ENCODE data around the gene COL26A1. TPM values are rescaled to one million over a fixed set of nuclear protein-coding genes. Genes with fewer than 3 reads are reported as not detected.

The COL26A1 gene
- total and polyA plus RNA-seq, 7 donors = 0.13 TPM; not detected in 6

DNA sequence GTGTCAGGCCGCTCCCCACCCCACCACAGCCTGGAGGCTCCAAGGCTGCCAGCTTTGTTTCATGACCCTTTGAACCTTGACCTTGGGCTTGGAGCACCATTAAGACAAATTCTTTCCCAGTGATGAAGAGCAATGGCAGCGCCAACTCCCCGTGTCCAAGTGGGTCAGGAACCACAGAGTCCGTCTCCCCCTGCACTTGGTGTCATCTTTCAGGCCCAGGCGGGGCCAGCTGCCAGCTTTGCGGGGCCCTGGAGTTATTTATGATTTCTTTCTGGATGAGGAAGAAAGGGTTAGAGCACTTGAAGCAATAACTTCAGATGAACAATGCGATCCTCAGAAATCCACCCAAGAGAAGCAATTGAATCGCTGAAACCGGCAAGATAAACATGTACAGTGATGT, 155.7 kb downstream of the COL26A1 start:
- 48 to 62% methylated on average over 9 of the region's 9 CpGs for WGBS, 2 donors
- H3K27ac ChIP-seq = no peak overlapping the region
- H3K27me3 ChIP-seq = peaks cover 0 to 17% (median 0%) of the 10 kb centered on the region in 3 donors
- intact Hi-C loops (cut with DNase I) = no loop called here
- DNase-seq = no peak
- H3K36me3 ChIP-seq = no peaks in the 10 kb centered on the region
- no peaks in the 10 kb centered on the region for H3K4me1 ChIP-seq
- H3K4me3 ChIP-seq = no peak overlapping the region
- TF ChIP-seq POLR2A (IDR thresholded peaks at IDR 0.05) (no peak), EP300 (IDR thresholded peaks at IDR 0.05) (no peak)
- TF ChIP-seq, protein P1, sequence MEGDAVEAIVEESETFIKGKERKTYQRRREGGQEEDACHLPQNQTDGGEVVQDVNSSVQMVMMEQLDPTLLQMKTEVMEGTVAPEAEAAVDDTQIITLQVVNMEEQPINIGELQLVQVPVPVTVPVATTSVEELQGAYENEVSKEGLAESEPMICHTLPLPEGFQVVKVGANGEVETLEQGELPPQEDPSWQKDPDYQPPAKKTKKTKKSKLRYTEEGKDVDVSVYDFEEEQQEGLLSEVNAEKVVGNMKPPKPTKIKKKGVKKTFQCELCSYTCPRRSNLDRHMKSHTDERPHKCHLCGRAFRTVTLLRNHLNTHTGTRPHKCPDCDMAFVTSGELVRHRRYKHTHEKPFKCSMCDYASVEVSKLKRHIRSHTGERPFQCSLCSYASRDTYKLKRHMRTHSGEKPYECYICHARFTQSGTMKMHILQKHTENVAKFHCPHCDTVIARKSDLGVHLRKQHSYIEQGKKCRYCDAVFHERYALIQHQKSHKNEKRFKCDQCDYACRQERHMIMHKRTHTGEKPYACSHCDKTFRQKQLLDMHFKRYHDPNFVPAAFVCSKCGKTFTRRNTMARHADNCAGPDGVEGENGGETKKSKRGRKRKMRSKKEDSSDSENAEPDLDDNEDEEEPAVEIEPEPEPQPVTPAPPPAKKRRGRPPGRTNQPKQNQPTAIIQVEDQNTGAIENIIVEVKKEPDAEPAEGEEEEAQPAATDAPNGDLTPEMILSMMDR (IDR thresholded peaks at IDR 0.05) = no peak
- H3K9me3 ChIP-seq = peaks cover 0 to 4% (median 0%) of the 10 kb centered on the region in 4 donors

DNA sequence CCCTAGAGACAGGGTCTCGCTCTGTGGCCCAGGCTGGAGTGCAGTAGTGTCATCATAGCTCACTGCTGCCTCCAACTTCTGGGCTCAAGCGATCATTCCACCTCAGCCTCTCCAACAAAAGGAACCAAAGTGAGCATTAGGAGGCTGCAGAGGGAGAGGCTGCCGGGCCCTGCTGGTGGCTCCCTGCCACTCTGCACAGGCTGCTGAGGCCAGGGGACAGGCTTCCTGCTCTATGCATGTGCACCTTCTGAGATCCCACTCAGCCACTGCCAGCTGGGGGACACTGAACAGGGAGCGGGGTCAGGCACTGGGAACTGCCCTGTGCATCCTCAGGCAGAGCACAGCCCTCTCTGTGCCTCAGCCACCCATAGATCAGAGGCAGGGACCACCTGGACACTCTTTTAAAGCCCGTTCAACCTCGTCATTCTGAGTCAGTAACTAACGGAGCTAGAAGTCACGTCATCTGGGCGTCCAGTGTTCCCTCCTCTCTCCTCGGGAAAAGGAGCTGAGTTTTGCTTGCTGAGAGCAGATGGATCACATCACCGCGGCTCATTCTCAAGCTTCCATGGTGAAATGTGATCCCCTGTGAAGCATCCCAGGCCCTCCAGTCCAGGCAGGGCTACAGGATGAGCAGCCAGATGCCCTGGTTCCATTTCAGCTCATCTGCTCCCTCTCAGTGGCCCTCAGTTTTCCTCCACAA, 156.8 kb downstream of the COL26A1 start:
- Histone ChIP-seq H3K9me3 (peaks cover 0 to 10% (median 2%) of the 10 kb centered on the region in 4 donors), H3K36me3 (no peaks in the 10 kb centered on the region), H3K27ac (no peak overlapping the region), H3K27me3 (peaks cover 0 to 13% (median 0%) of the 10 kb centered on the region in 3 donors), H3K4me3 (no peak overlapping the region), H3K4me1 (no peaks in the 10 kb centered on the region)
- intact Hi-C loops (cut with DNase I) = no loop called here
- TF ChIP-seq POLR2AphosphoS5 (IDR thresholded peaks at IDR 0.05) (no peak), POLR2A (IDR thresholded peaks at IDR 0.05) (no peak), EP300 (IDR thresholded peaks at IDR 0.05) (no peak)
- TF ChIP-seq, protein P1 (IDR thresholded peaks at IDR 0.05) = no peak
- DNase-seq = no peak
- 68 to 74% methylated on average over 12 of the region's 12 CpGs for WGBS, 2 donors

GRCh38 chr7:101521430-101521925, 158.8 kb downstream of the COL26A1 start:
- Histone ChIP-seq H3K9me3 (peaks cover 0 to 12% (median 2%) of the 10 kb centered on the region in 4 donors), H3K4me1 (no peaks in the 10 kb centered on the region), H3K4me3 (no peak overlapping the region), H3K36me3 (no peaks in the 10 kb centered on the region), H3K27me3 (peaks cover 0 to 10% (median 0%) of the 10 kb centered on the region in 3 donors), H3K27ac (no peak overlapping the region)
- no peak for TF ChIP-seq POLR2A (IDR thresholded peaks at IDR 0.05)
- no peak for TF ChIP-seq EP300 (IDR thresholded peaks at IDR 0.05)
- TF ChIP-seq, protein P1 (IDR thresholded peaks at IDR 0.05) = no peak
- no peak for TF ChIP-seq POLR2AphosphoS5 (IDR thresholded peaks at IDR 0.05)
- 80 to 81% methylated on average over 5 of the region's 5 CpGs for whole genome bisulfite sequencing, 2 donors
- intact Hi-C loops (cut with DNase I) = no loop called here
- no peak for DNase-seq

- no peaks in the 10 kb centered on the region for H3K4me1 ChIP-seq
- no peak for TF ChIP-seq POLR2A (IDR thresholded peaks at IDR 0.05)
- TF ChIP-seq POLR2AphosphoS5 (IDR thresholded peaks at IDR 0.05) = no peak
- TF ChIP-seq, protein P1 (IDR thresholded peaks at IDR 0.05) = no peak
- no peak for TF ChIP-seq EP300 (IDR thresholded peaks at IDR 0.05)
- intact Hi-C loops (cut with DNase I) = no loop called here
- no peak overlapping the region for H3K4me3 ChIP-seq
- WGBS, 2 donors = 74 to 75% methylated on average over 5 of the region's 5 CpGs
- H3K36me3 ChIP-seq = no peaks in the 10 kb centered on the region
- no peak overlapping the region for H3K27ac ChIP-seq
- H3K9me3 ChIP-seq = peaks cover 0 to 12% (median 2%) of the 10 kb centered on the region in 4 donors
- DNase-seq = no peak
- H3K27me3 ChIP-seq = peaks cover 0 to 6% (median 0%) of the 10 kb centered on the region in 3 donors
Observed at GRCh38 chr7:101522021-101522420, 159.3 kb downstream of the COL26A1 start.
